OCI-LY7 (cell line): ENCODE data around the gene CTNNA3. TPM values are rescaled to one million over a fixed set of nuclear protein-coding genes. Genes with fewer than 3 reads are reported as not detected.

ENCODE experiments used
- BruUV-seq: library from RNA; stranded (reverse); fragments of 400-500 nt; replicated peaks from 2 replicates; lab custom pipeline; 2021; lab: Mats Ljungman, UMichigan
- CTCF ChIA-PET: fragments of 300-600 bp; sonication (Branson Sonifier 250); formaldehyde crosslinking; loops from one replicate; lab custom pipeline; 2022; ENCODE audit warnings: antibody characterized with exemption; ENCODE audit not compliant: unreplicated experiment; lab: Charles Lee
- POLR2A ChIA-PET: fragments of 300-600 bp; sonication (Branson Sonifier 250); formaldehyde crosslinking; loops from one replicate; lab custom pipeline; 2022; ENCODE audit warnings: antibody characterized with exemption; lab: Charles Lee
- DNase-seq: peaks from one replicate; pipeline ENCODE4 v3.0.0-alpha.2; 2015; ENCODE audit warnings: low spot score
- H2AFZ ChIP-seq: fragments of 200-600 bp; sonication (generic), shearing (Covaris generic); 2 replicates; pipeline ENCODE4 v1.6.1; 2014; ENCODE audit warnings: mild to moderate bottlenecking, antibody characterized with exemption, low read length, moderate library complexity
- H3K27ac ChIP-seq: fragments of 200-600 bp; sonication (generic); 2 replicates; pipeline ENCODE4 v1.5.1; 2014; ENCODE audit warnings: mixed run types, low read depth, mild to moderate bottlenecking, moderate library complexity, low read length, inconsistent platforms; ENCODE audit not compliant: poor library complexity, severe bottlenecking
- H3K36me3 ChIP-seq: fragments of 200-600 bp; sonication (generic); 2 replicates; pipeline ENCODE4 v1.6.1; 2014; ENCODE audit warnings: mild to moderate bottlenecking, antibody characterized with exemption, low read length, moderate library complexity, mixed read lengths; ENCODE audit not compliant: insufficient read depth
- H3K4me1 ChIP-seq: fragments of 200-600 bp; sonication (generic); 2 replicates; pipeline ENCODE4 v1.5.1; 2014; ENCODE audit warnings: mild to moderate bottlenecking, low read length; ENCODE audit not compliant: insufficient read depth, poor library complexity, severe bottlenecking
- H3K4me2 ChIP-seq: fragments of 200-600 bp; sonication (generic); 2 replicates; pipeline ENCODE4 v1.6.1; 2014; ENCODE audit warnings: mild to moderate bottlenecking, low read length
- H3K4me3 ChIP-seq: fragments of 200-600 bp; sonication (generic); 2 replicates; pipeline ENCODE4 v1.5.1; 2014; ENCODE audit warnings: mild to moderate bottlenecking, low read depth, low read length; ENCODE audit not compliant: poor library complexity, severe bottlenecking
- H3K79me2 ChIP-seq: fragments of 200-600 bp; sonication (generic); 2 replicates; pipeline ENCODE4 v1.6.1; 2016; ENCODE audit warnings: low read depth, mild to moderate bottlenecking, low read length, moderate library complexity, mixed read lengths; ENCODE audit not compliant: insufficient read depth
- H3K9me2 ChIP-seq: fragments of 200-600 bp; sonication (generic); 2 replicates; pipeline ENCODE4 v1.6.1; 2016; ENCODE audit warnings: mild to moderate bottlenecking, low read length, mixed read lengths; ENCODE audit not compliant: insufficient read depth
- H3K9me3 ChIP-seq: fragments of 200-600 bp; sonication (generic); 2 replicates; pipeline ENCODE4 v1.6.1; 2014; ENCODE audit warnings: mild to moderate bottlenecking, mixed run types, low read length, mixed read lengths
- H4K20me1 ChIP-seq: fragments of 200-600 bp; sonication (generic); 2 replicates; pipeline ENCODE4 v1.6.1; 2014; ENCODE audit warnings: mild to moderate bottlenecking, antibody characterized with exemption, low read length, moderate library complexity, mixed read lengths; ENCODE audit not compliant: insufficient read depth
- EZH2phosphoT487 ChIP-seq: fragments of 200-600 bp; sonication (generic); IDR thresholded peaks from 2 replicates; pipeline ENCODE4 v1.6.1; 2018; ENCODE audit warnings: low read depth, borderline replicate concordance, mild to moderate bottlenecking, mixed run types, antibody characterized with exemption, low read length, moderate library complexity, mixed read lengths
- intact Hi-C: fragments of 100-400 bp; cut with micrococcal nuclease; formaldehyde crosslinking; loops from one replicate; pipeline ENCODE4 v1.10.0; 2022; ENCODE audit not compliant: unreplicated experiment
- total RNA-seq, 2 experiments: library from RNA; depleted of rRNA in 1 of 2; stranded (reverse); fragments of >200 nt in 1 of 2; shearing (Covaris generic) in 1 of 2; gene quantifications; 2 replicates each; pipeline ENCODE4 v1.2.3, GENCODE V29; 2014 to 2022
- TF ChIP-seq, protein P1 (sequence below): fragments of 200-600 bp; sonication (generic); conservative IDR thresholded peaks from 2 replicates; pipeline ENCODE4 v1.5.1; 2014; ENCODE audit warnings: mild to moderate bottlenecking, antibody characterized with exemption, low read length, moderate library complexity, mixed read lengths

CTNNA3 gene
- total RNA-seq, 2 experiments from 2014 or later, result not detected

DNA sequence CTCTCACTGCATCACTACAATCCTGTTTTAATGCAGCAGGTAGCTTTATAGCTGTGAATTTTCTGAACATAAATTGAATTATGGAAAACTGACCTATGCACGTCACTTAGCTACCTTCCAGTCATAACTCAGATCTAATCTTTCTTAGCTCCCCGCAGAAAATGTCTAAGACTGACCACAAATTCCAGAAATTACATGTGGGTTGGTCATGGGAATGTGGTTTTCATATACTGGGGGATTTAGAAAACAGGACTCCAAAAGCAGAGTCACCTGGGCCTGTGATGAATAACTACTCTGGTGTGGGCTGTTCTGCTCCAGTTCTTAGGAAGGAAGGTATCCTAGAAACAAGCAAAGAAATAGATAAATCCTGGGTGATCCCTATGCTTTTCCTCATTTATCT is 948.5 kb downstream of the CTNNA3 start:
- TF ChIP-seq, protein P1, sequence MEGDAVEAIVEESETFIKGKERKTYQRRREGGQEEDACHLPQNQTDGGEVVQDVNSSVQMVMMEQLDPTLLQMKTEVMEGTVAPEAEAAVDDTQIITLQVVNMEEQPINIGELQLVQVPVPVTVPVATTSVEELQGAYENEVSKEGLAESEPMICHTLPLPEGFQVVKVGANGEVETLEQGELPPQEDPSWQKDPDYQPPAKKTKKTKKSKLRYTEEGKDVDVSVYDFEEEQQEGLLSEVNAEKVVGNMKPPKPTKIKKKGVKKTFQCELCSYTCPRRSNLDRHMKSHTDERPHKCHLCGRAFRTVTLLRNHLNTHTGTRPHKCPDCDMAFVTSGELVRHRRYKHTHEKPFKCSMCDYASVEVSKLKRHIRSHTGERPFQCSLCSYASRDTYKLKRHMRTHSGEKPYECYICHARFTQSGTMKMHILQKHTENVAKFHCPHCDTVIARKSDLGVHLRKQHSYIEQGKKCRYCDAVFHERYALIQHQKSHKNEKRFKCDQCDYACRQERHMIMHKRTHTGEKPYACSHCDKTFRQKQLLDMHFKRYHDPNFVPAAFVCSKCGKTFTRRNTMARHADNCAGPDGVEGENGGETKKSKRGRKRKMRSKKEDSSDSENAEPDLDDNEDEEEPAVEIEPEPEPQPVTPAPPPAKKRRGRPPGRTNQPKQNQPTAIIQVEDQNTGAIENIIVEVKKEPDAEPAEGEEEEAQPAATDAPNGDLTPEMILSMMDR, result no peak
- TF ChIP-seq EZH2phosphoT487, result no peak
- H3K4me2 ChIP-seq, result no peak overlapping the region
- no peaks in the 10 kb centered on the region for H3K9me2 ChIP-seq
- ChIA-PET CTCF (no interaction called here), POLR2A (no interaction called here)
- no TSS peak for BruUV-seq
- intact Hi-C loops, result no loop called here
- no peaks in the 10 kb centered on the region for H3K9me3 ChIP-seq
- H3K79me2 ChIP-seq, result no peaks in the 10 kb centered on the region
- H3K4me3 ChIP-seq, result no peak overlapping the region
- H3K4me1 ChIP-seq, result no peaks in the 10 kb centered on the region
- no peak overlapping the region for H2AFZ ChIP-seq
- DNase-seq, result no peak
- H3K36me3 ChIP-seq, result no peaks in the 10 kb centered on the region
- no peaks in the 10 kb centered on the region for H4K20me1 ChIP-seq
- H3K27ac ChIP-seq, result no peak overlapping the region

DNA sequence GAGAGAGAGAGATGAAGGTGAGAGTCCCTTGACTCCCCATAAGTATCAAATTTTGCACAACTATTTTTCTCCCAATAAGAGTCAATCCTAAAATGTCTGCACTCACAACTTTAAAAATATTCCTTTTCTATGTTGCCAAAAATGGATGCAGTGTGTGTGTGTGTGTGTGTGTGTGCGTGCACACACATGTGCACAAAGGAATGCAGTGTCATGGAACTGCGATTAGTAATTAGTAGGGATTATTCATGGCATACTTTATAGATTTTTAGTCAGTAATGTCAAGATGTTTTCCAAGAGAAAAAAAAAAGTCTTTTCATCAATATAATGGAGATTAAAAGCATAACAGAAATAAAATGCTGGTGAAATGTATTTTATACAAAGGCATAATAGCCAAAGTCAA is 949.3 kb downstream of the CTNNA3 start:
- Histone ChIP-seq H3K4me1 (no peaks in the 10 kb centered on the region), H3K79me2 (no peaks in the 10 kb centered on the region), H2AFZ (no peak overlapping the region), H3K4me3 (no peak overlapping the region), H4K20me1 (no peaks in the 10 kb centered on the region), H3K36me3 (no peaks in the 10 kb centered on the region), H3K27ac (no peak overlapping the region), H3K9me2 (no peaks in the 10 kb centered on the region), H3K4me2 (no peak overlapping the region), H3K9me3 (no peaks in the 10 kb centered on the region)
- intact Hi-C loops, result no loop called here
- no TSS peak for BruUV-seq
- POLR2A ChIA-PET, result no interaction called here
- TF ChIP-seq, protein P1, result no peak
- no peak for TF ChIP-seq EZH2phosphoT487
- CTCF ChIA-PET, result no interaction called here
- no peak for DNase-seq

DNA sequence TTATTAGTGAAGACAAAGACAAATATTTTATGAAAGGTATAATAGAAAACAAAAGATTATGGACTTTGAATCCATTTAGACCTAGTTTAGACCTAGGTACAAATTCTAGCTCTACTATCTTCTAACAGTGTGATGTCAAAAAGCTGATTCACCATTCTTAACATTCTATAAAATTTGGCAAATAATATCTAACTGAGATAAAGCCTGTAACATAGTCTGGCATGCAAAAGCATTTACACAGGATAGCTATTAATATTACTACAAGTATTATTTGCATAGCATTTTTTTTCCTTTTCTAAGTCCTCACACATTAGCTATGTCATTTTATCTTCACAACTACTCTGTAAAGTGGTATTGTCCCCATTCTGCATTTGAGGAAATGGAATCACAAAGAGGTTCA is 949.7 kb downstream of the CTNNA3 start:
- no peak overlapping the region for H2AFZ ChIP-seq
- H3K4me3 ChIP-seq, result no peak overlapping the region
- no peaks in the 10 kb centered on the region for H3K4me1 ChIP-seq
- H3K79me2 ChIP-seq, result no peaks in the 10 kb centered on the region
- POLR2A ChIA-PET, result interaction anchor here (0.7 to 0.9 kb wide), 2 partner anchors 22 to 44 kb away, joined by 3 to 4 read pairs; no protein-coding TSS in a partner anchor
- no peak overlapping the region for H3K27ac ChIP-seq
- CTCF ChIA-PET, result no interaction called here
- no peaks in the 10 kb centered on the region for H3K9me3 ChIP-seq
- H3K9me2 ChIP-seq, result no peaks in the 10 kb centered on the region
- DNase-seq, result no peak
- intact Hi-C loops, result no loop called here
- H3K36me3 ChIP-seq, result no peaks in the 10 kb centered on the region
- TF ChIP-seq, protein P1, result no peak
- TF ChIP-seq EZH2phosphoT487, result no peak
- no peak overlapping the region for H3K4me2 ChIP-seq
- BruUV-seq, result no TSS peak
- no peaks in the 10 kb centered on the region for H4K20me1 ChIP-seq
